Measurements from ENCODE around the gene NUP205. TPM values are rescaled to one million over a fixed set of nuclear protein-coding genes. Genes with fewer than 3 reads are reported as not detected.

NUP205 gene
- total RNA-seq, 1 donor from 2014 or later, result 45.0 TPM

GRCh38 chr7:135537905-135538304 is 19.8 kb upstream of the NUP205 start:
- Histone ChIP-seq H3K36me3 (ENCODE audit: control insufficient read depth, insufficient read depth, low read length) (no peaks in the 10 kb centered on the region), H3K4me3 (ENCODE audit: low read depth, low read length) (no peak overlapping the region), H3K27me3 (ENCODE audit: control insufficient read depth, insufficient read depth, low read length) (no peaks in the 10 kb centered on the region)
- TF ChIP-seq CTCF (IDR thresholded peaks at IDR 0.05; ENCODE audit: insufficient read depth, low read length, severe bottlenecking), result no peak
- DNase-seq (ENCODE audit: low read depth), result no peak
- no peak for FAIRE-seq

GRCh38 chr7:135538376-135538775 is 19.3 kb upstream of the NUP205 start:
- Histone ChIP-seq H3K36me3 (ENCODE audit: control insufficient read depth, insufficient read depth, low read length) (no peaks in the 10 kb centered on the region), H3K27me3 (ENCODE audit: control insufficient read depth, insufficient read depth, low read length) (no peaks in the 10 kb centered on the region), H3K4me3 (ENCODE audit: low read depth, low read length) (no peak overlapping the region)
- FAIRE-seq, result no peak
- no peak for TF ChIP-seq CTCF (IDR thresholded peaks at IDR 0.05; ENCODE audit: insufficient read depth, low read length, severe bottlenecking)
- no peak for DNase-seq (ENCODE audit: low read depth)

GRCh38 chr7:135539629-135540028 is 18.1 kb upstream of the NUP205 start:
- TF ChIP-seq CTCF (IDR thresholded peaks at IDR 0.05; ENCODE audit: insufficient read depth, low read length, severe bottlenecking), result no peak
- no peak overlapping the region for H3K4me3 ChIP-seq (ENCODE audit: low read depth, low read length)
- DNase-seq (ENCODE audit: low read depth) (no peak), FAIRE-seq (no peak)
- no peaks in the 10 kb centered on the region for H3K36me3 ChIP-seq (ENCODE audit: control insufficient read depth, insufficient read depth, low read length)
- H3K27me3 ChIP-seq (ENCODE audit: control insufficient read depth, insufficient read depth, low read length), result no peaks in the 10 kb centered on the region

- no peaks in the 10 kb centered on the region for H3K27me3 ChIP-seq (ENCODE audit: control insufficient read depth, insufficient read depth, low read length)
- no peaks in the 10 kb centered on the region for H3K36me3 ChIP-seq (ENCODE audit: control insufficient read depth, insufficient read depth, low read length)
- no peak for DNase-seq (ENCODE audit: low read depth)
- no peak for TF ChIP-seq CTCF (IDR thresholded peaks at IDR 0.05; ENCODE audit: insufficient read depth, low read length, severe bottlenecking)
- no peak overlapping the region for H3K4me3 ChIP-seq (ENCODE audit: low read depth, low read length)
- FAIRE-seq, result no peak
Measured at GRCh38 chr7:135541029-135541428, 16.7 kb upstream of the NUP205 start.

GRCh38 chr7:135550196-135550595 is 7.5 kb upstream of the NUP205 start:
- Histone ChIP-seq H3K36me3 (ENCODE audit: control insufficient read depth, insufficient read depth, low read length) (no peaks in the 10 kb centered on the region), H3K4me3 (ENCODE audit: low read depth, low read length) (no peak overlapping the region), H3K27me3 (ENCODE audit: control insufficient read depth, insufficient read depth, low read length) (no peaks in the 10 kb centered on the region)
- FAIRE-seq, result no peak
- TF ChIP-seq CTCF (IDR thresholded peaks at IDR 0.05; ENCODE audit: insufficient read depth, low read length, severe bottlenecking), result no peak
- DNase-seq (ENCODE audit: low read depth), result no peak

GRCh38 chr7:135552148-135552547 is 5.6 kb upstream of the NUP205 start:
- no peak overlapping the region for H3K4me3 ChIP-seq (ENCODE audit: low read depth, low read length)
- no peaks in the 10 kb centered on the region for H3K27me3 ChIP-seq (ENCODE audit: control insufficient read depth, insufficient read depth, low read length)
- no peaks in the 10 kb centered on the region for H3K36me3 ChIP-seq (ENCODE audit: control insufficient read depth, insufficient read depth, low read length)
- no peak for FAIRE-seq
- no peak for DNase-seq (ENCODE audit: low read depth)
- no peak for TF ChIP-seq CTCF (IDR thresholded peaks at IDR 0.05; ENCODE audit: insufficient read depth, low read length, severe bottlenecking)

Data from bronchial epithelial cell (primary cell).